GM23338 (cell line): ENCODE results near the gene WNK2. TPM values are rescaled to one million over a fixed set of nuclear protein-coding genes. Genes with fewer than 3 reads are reported as not detected.

ENCODE experiments used
- ATAC-seq: fragments of 200-7000 bp; cut with Tn5 transposase; 3 replicates; pipeline ENCODE4 v1.9.1; 2020
- DNase-seq: peaks from one replicate; pipeline ENCODE4 v3.0.0-alpha.2; 2015; ENCODE audit warnings: low spot score
- H2AFZ ChIP-seq: fragments of 200-600 bp; sonication (generic); 2 replicates; pipeline ENCODE4 v1.8.0; 2016; ENCODE audit warnings: antibody characterized with exemption, mild to moderate bottlenecking, moderate library complexity
- H3F3A ChIP-seq: fragments of 200-600 bp; sonication (generic); replicated peaks from 2 replicates; pipeline ENCODE4 v1.8.0; 2017; ENCODE audit warnings: antibody characterized with exemption, mixed run types, low read depth
- H3K27ac ChIP-seq: fragments of 200-600 bp; sonication (generic); 2 replicates; pipeline ENCODE4 v1.6.1; 2016; ENCODE audit warnings: low read depth
- H3K27me3 ChIP-seq: fragments of 200-600 bp; sonication (generic); 2 replicates; pipeline ENCODE4 v1.8.0; 2016; ENCODE audit warnings: mild to moderate bottlenecking, mixed run types, moderate library complexity; ENCODE audit not compliant: insufficient read depth
- H3K36me3 ChIP-seq: fragments of 200-600 bp; sonication (generic); 2 replicates; pipeline ENCODE4 v1.8.0; 2016; ENCODE audit warnings: mild to moderate bottlenecking; ENCODE audit not compliant: insufficient read depth
- H3K4me1 ChIP-seq: fragments of 200-600 bp; sonication (generic); 2 replicates; pipeline ENCODE4 v1.8.0; 2016; ENCODE audit warnings: mild to moderate bottlenecking, moderate library complexity; ENCODE audit not compliant: insufficient read depth
- H3K4me2 ChIP-seq: fragments of 200-600 bp; sonication (generic); 2 replicates; pipeline ENCODE4 v1.7.1; 2017; ENCODE audit warnings: mixed run types
- H3K4me3 ChIP-seq: fragments of 200-600 bp; sonication (generic); 2 replicates; pipeline ENCODE4 v1.6.1; 2016; ENCODE audit warnings: mixed run types
- H3K79me2 ChIP-seq: fragments of 200-600 bp; sonication (generic); replicated peaks from 2 replicates; pipeline ENCODE4 v1.8.0; 2017; ENCODE audit warnings: mild to moderate bottlenecking; ENCODE audit not compliant: insufficient read depth
- H3K9me2 ChIP-seq: fragments of 200-600 bp; sonication (generic); 2 replicates; pipeline ENCODE4 v1.8.0; 2017; ENCODE audit not compliant: insufficient read depth
- H4K20me1 ChIP-seq: fragments of 200-600 bp; sonication (generic); replicated peaks from 2 replicates; pipeline ENCODE4 v1.8.0; 2017; ENCODE audit warnings: mild to moderate bottlenecking; ENCODE audit not compliant: insufficient read depth
- H3K27ac Mint-ChIP-seq: 2 replicates; pipeline ENCODE4 v1.8.0; 2020; ENCODE audit warnings: inconsistent platforms, mild to moderate bottlenecking, moderate library complexity, mixed read lengths
- H3K27me3 Mint-ChIP-seq: 3 replicates; pipeline ENCODE4 v1.8.0; 2022; ENCODE audit warnings: low read depth, mild to moderate bottlenecking, moderate library complexity, mixed read lengths, inconsistent platforms; ENCODE audit not compliant: insufficient read depth, poor library complexity
- H3K36me3 Mint-ChIP-seq: 3 replicates; pipeline ENCODE4 v1.8.0; 2021; ENCODE audit warnings: low read depth, mild to moderate bottlenecking, inconsistent platforms, moderate library complexity, mixed read lengths
- H3K4me1 Mint-ChIP-seq: 3 replicates; pipeline ENCODE4 v1.8.0; 2020; ENCODE audit warnings: mild to moderate bottlenecking, inconsistent platforms, mixed read lengths
- H3K4me3 Mint-ChIP-seq: 3 replicates; pipeline ENCODE4 v1.8.0; 2021; ENCODE audit warnings: moderate library complexity, mild to moderate bottlenecking, inconsistent platforms, mixed read lengths
- H3K9me3 Mint-ChIP-seq: 3 replicates; pipeline ENCODE4 v1.8.0; 2020; ENCODE audit warnings: moderate library complexity, mild to moderate bottlenecking, inconsistent platforms, mixed read lengths
- CREB1 ChIP-seq: fragments of 250-450 bp; sonication (Bioruptor Pico); IDR thresholded peaks from 2 replicates; pipeline ENCODE4 v1.5.0; 2020; ENCODE audit warnings: low read depth, mild to moderate bottlenecking, moderate library complexity
- CTCF ChIP-seq, 2 experiments: fragments of 200-600 bp in 1 of 2; sonication (generic) in 1 of 2; conservative IDR thresholded peaks; 2 replicates each; pipeline versions ENCODE4 v1.5.1 to v1.6.1; 2016 to 2017; ENCODE audit warnings: antibody characterized with exemption in 2 of 2, low read depth in 2 of 2, mild to moderate bottlenecking in 2 of 2, moderate library complexity in 1 of 2
- ETS1 ChIP-seq: IDR thresholded peaks from 2 replicates; pipeline ENCODE4 v1.6.1; 2016; ENCODE audit warnings: antibody characterized with exemption
- EZH2 ChIP-seq: fragments of 200-600 bp; sonication (generic); IDR thresholded peaks from one replicate; pipeline ENCODE4 v1.8.0; 2017; ENCODE audit warnings: antibody characterized with exemption, mild to moderate bottlenecking, low read depth; ENCODE audit not compliant: unreplicated experiment
- EZH2phosphoT487 ChIP-seq: fragments of 200-600 bp; sonication (generic); IDR thresholded peaks from one replicate; pipeline ENCODE4 v1.8.1; 2018; ENCODE audit warnings: antibody characterized with exemption; ENCODE audit not compliant: unreplicated experiment
- JUNB ChIP-seq: IDR thresholded peaks from one replicate; pipeline ENCODE4 v1.6.1; 2016; ENCODE audit warnings: antibody characterized with exemption; ENCODE audit not compliant: unreplicated experiment
- NANOG ChIP-seq: IDR thresholded peaks from 2 replicates; pipeline ENCODE4 v1.6.1; 2016; ENCODE audit warnings: antibody characterized with exemption, borderline replicate concordance
- POLR2AphosphoS5 ChIP-seq: IDR thresholded peaks from 2 replicates; pipeline ENCODE4 v1.6.1; 2016; ENCODE audit warnings: antibody characterized with exemption, low read depth
- REST ChIP-seq: IDR thresholded peaks from one replicate; pipeline ENCODE4 v1.6.1; 2018; ENCODE audit warnings: antibody characterized with exemption; ENCODE audit not compliant: unreplicated experiment
- STAT1 ChIP-seq: IDR thresholded peaks from one replicate; pipeline ENCODE4 v1.6.1; 2016; ENCODE audit warnings: antibody characterized with exemption; ENCODE audit not compliant: unreplicated experiment
- ZNF114 ChIP-seq: fragments of 250-450 bp; sonication (Bioruptor Pico); IDR thresholded peaks from 2 replicates; pipeline ENCODE4 v1.5.0; 2020; ENCODE audit warnings: mild to moderate bottlenecking, moderate library complexity
- ZNF331 ChIP-seq: fragments of 250-450 bp; sonication (Bioruptor Pico); IDR thresholded peaks from 2 replicates; pipeline ENCODE4 v1.5.0; 2020; ENCODE audit warnings: low read depth, mild to moderate bottlenecking, moderate library complexity
- ZNF462 ChIP-seq: fragments of 250-450 bp; sonication (Bioruptor Pico); IDR thresholded peaks from 2 replicates; pipeline ENCODE4 v1.5.0; 2020; ENCODE audit warnings: mild to moderate bottlenecking, moderate library complexity
- polyA plus RNA-seq: library from polyadenylated mRNA; unstranded; fragments of >200 nt; fragmentation: Nextera tagmentation; extraction: Ambion mirVana; gene quantifications from 2 replicates; pipeline ENCODE4 v1.2.1, GENCODE V29; 2016
- total RNA-seq: library from RNA; depleted of rRNA; stranded (reverse); fragments of >200 nt; shearing (Covaris generic); gene quantifications from 2 replicates; pipeline ENCODE4 v1.2.3, GENCODE V29; 2014

WNK2 gene
- total and polyA plus RNA-seq, 2 experiments from 2014 or later, result 56.4 to 102 TPM

GRCh38 chr9:93295031-93295430 lies 111.1 kb downstream of the WNK2 start:
- Histone ChIP-seq H3K27me3 (no peaks in the 10 kb centered on the region), H3K4me1 (no peaks in the 10 kb centered on the region), H3K9me2 (no peaks in the 10 kb centered on the region), H3K36me3 (no peaks in the 10 kb centered on the region), H3K79me2 (no peaks in the 10 kb centered on the region), H2AFZ (no peak overlapping the region), H3K27ac (no peak overlapping the region), H4K20me1 (peaks cover 4% of the 10 kb centered on the region; the same call in 1 of the 2 replicates), H3K4me2 (no peak overlapping the region), H3K4me3 (no peak overlapping the region), H3F3A (no peaks in the 10 kb centered on the region)
- Mint-ChIP-seq H3K4me1 (peaks cover 9% of the 10 kb centered on the region; the same call in 1 of the 3 replicates), H3K9me3 (no peaks in the 10 kb centered on the region), H3K4me3 (no peak overlapping the region), H3K27me3 (peaks cover 7% of the 10 kb centered on the region), H3K27ac (no peak overlapping the region), H3K36me3 (peaks cover 3% of the 10 kb centered on the region; the same call in 2 of the 3 replicates)
- peak; percentile 39 for ATAC-seq
- DNase-seq, result no peak
- TF ChIP-seq REST, result no peak
- TF ChIP-seq ETS1, result no peak
- no peak for TF ChIP-seq EZH2
- TF ChIP-seq NANOG, result no peak
- TF ChIP-seq STAT1, result no peak
- TF ChIP-seq ZNF331 (CRISPR knock-in tag), result no peak
- no peak for TF ChIP-seq ZNF462 (CRISPR knock-in tag)
- no peak for TF ChIP-seq JUNB
- no peak for TF ChIP-seq EZH2phosphoT487
- no peak for TF ChIP-seq CREB1 (CRISPR knock-in tag)
- no peak for TF ChIP-seq ZNF114 (CRISPR knock-in tag)
- TF ChIP-seq POLR2AphosphoS5, result no peak
- no peak for TF ChIP-seq CTCF (conservative IDR thresholded peaks at IDR 0.05; ENCODE audit: low read depth in 2 of 2)
